ENCODE results near the gene REL. TPM values are rescaled to one million over a fixed set of nuclear protein-coding genes. Genes with fewer than 3 reads are reported as not detected.

The REL gene
- total RNA-seq, 1 experiment from 2014 or later: 6.2 TPM

DNA sequence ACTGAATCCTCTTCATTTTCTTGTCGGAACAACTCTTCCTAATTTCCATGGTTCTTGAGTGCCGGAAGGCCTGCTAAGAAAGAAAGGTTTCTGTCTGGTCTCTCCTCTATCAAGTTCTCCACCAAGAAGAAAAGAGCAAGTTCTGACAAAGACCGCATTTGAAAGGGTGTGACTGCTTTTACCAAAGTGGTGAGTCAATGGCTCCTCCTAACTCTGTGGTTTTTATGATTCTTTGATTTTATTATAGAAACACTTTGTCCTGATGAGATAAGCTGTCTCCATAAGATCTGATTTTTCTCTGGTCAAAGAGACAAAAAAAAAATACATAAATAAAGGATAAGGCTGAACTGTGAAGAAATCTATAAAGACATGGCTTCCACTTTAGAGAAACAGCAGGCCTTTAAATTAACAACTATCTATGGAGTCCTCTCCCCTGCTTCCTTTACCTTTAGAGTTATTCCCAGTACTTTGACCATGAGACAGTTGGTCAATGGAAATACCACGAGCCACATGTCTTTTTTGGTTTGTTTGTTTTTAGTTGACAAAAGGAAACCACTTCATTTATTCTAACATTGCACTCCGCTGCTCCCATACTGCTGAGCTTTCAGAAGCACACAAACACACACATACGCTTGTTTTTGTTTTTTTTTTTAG lies 67.7 kb downstream of the REL start:
- DNase-seq: no peak
- Histone ChIP-seq H4K20me1 (ENCODE audit: control insufficient read depth, insufficient read depth, insufficient read length) (no peaks in the 10 kb centered on the region), H3K56ac (ENCODE audit: insufficient read length, low read depth, low read length) (no peak overlapping the region), H2AK5ac (ENCODE audit: insufficient read length, low read length) (no peak overlapping the region), H3K4me1 (ENCODE audit: insufficient read depth, low read length) (no peaks in the 10 kb centered on the region), H3K9me3 (ENCODE audit: control insufficient read depth, low read depth, low read length) (no peaks in the 10 kb centered on the region), H4K91ac (ENCODE audit: insufficient read length, low read depth, low read length) (no peak overlapping the region), H3K4ac (ENCODE audit: low read depth, low read length) (no peak overlapping the region), H3T11ph (ENCODE audit: low read length) (no peak overlapping the region), H3K23ac (ENCODE audit: insufficient read length, low read depth, low read length) (no peak overlapping the region), H4K5ac (ENCODE audit: insufficient read length, low read depth, low read length) (no peak overlapping the region), H2BK20ac (ENCODE audit: low read depth, low read length, poor library complexity, severe bottlenecking) (no peak overlapping the region), H2BK120ac (ENCODE audit: low read depth, low read length, poor library complexity, severe bottlenecking) (no peak overlapping the region), H3K9ac (ENCODE audit: extremely low read depth, insufficient read length, low read length) (no peak overlapping the region), H3K18ac (ENCODE audit: insufficient read length, low read depth, low read length) (no peak overlapping the region), H2BK15ac (ENCODE audit: low read depth, low read length) (no peak overlapping the region), H3K27me3 (ENCODE audit: insufficient read depth, low read length) (no peaks in the 10 kb centered on the region), H2AFZ (ENCODE audit: low read length) (no peak overlapping the region), H3K14ac (ENCODE audit: insufficient read depth, low read length) (no peak overlapping the region), H4K8ac (replicated peaks; ENCODE audit: insufficient read length, low read depth, low read length) (no peak overlapping the region), H3K79me1 (ENCODE audit: insufficient read depth, low read depth, low read length, poor library complexity, severe bottlenecking) (no peaks in the 10 kb centered on the region), H3K79me2 (ENCODE audit: insufficient read depth, low read length) (no peaks in the 10 kb centered on the region), H2BK12ac (ENCODE audit: insufficient read length, low read depth, low read length) (no peak overlapping the region), H3K27ac (ENCODE audit: insufficient read length, low read depth, low read length) (no peak overlapping the region), H3K4me2 (ENCODE audit: insufficient read depth, insufficient read length, low read length) (no peak overlapping the region), H2BK5ac (ENCODE audit: insufficient read length, low read length) (no peak overlapping the region), H3K23me2 (ENCODE audit: insufficient read length, low read depth, low read length, poor library complexity, severe bottlenecking) (no peaks in the 10 kb centered on the region)
- Mint-ChIP-seq H3K4me3 (no peak overlapping the region), H3K27ac (no peak overlapping the region), H3K27me3 (ENCODE audit: low read depth) (no peaks in the 10 kb centered on the region), H3K4me1 (no peaks in the 10 kb centered on the region), H3K36me3 (ENCODE audit: insufficient read depth in 1 of 3, low read depth in 3 of 3) (peaks cover 5 to 15% (median 10%) of the 10 kb centered on the region in 3 experiments; a peak in 6 of 7 replicates), H3K9me3 (peaks cover 11 to 15% of the 10 kb centered on the region in 2 experiments; a peak in 4 of 5 replicates)
- no CpG with 5 or more reads among the region's 6 CpGs for WGBS (ENCODE audit: extremely low coverage, insufficient read length, low lambda C conversion rate)
- TF ChIP-seq, protein P1, sequence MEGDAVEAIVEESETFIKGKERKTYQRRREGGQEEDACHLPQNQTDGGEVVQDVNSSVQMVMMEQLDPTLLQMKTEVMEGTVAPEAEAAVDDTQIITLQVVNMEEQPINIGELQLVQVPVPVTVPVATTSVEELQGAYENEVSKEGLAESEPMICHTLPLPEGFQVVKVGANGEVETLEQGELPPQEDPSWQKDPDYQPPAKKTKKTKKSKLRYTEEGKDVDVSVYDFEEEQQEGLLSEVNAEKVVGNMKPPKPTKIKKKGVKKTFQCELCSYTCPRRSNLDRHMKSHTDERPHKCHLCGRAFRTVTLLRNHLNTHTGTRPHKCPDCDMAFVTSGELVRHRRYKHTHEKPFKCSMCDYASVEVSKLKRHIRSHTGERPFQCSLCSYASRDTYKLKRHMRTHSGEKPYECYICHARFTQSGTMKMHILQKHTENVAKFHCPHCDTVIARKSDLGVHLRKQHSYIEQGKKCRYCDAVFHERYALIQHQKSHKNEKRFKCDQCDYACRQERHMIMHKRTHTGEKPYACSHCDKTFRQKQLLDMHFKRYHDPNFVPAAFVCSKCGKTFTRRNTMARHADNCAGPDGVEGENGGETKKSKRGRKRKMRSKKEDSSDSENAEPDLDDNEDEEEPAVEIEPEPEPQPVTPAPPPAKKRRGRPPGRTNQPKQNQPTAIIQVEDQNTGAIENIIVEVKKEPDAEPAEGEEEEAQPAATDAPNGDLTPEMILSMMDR (conservative IDR thresholded peaks at IDR 0.05): no peak
